Fibroblast of lung (primary cell): Measurements from ENCODE around the gene XYLT2. TPM values are rescaled to one million over a fixed set of nuclear protein-coding genes. Genes with fewer than 3 reads are reported as not detected.

Experiments
- DNase-seq, 2 donors: peaks; one replicate each; pipeline versions ENCODE4 v3.0.0 to v3.0.0-alpha.2; 2010; ENCODE audit warnings: low read depth in 2 of 2
- H2AFZ ChIP-seq: 2 replicates; pipeline ENCODE4 v1.5.1; 2012; ENCODE audit warnings: low read length, control low read depth, inconsistent platforms
- H3K27ac ChIP-seq: 2 replicates; pipeline ENCODE4 v1.5.1; 2011; ENCODE audit warnings: low read length, control low read depth; ENCODE audit not compliant: insufficient read depth
- H3K27me3 ChIP-seq: 2 replicates; pipeline ENCODE4 v1.5.1; 2011; ENCODE audit warnings: mild to moderate bottlenecking, low read length; ENCODE audit not compliant: control insufficient read depth, insufficient read depth
- H3K36me3 ChIP-seq: 2 replicates; pipeline ENCODE4 v1.5.1; 2011; ENCODE audit warnings: low read length; ENCODE audit not compliant: control insufficient read depth, insufficient read depth
- H3K4me1 ChIP-seq: 2 replicates; pipeline ENCODE4 v1.5.1; 2011; ENCODE audit warnings: low read length; ENCODE audit not compliant: control insufficient read depth, insufficient read depth; ENCODE audit errors: extremely low read depth
- H3K4me2 ChIP-seq: 2 replicates; pipeline ENCODE4 v1.5.1; 2011; ENCODE audit warnings: low read length, control low read depth; ENCODE audit not compliant: insufficient read depth; ENCODE audit errors: extremely low read depth
- H3K4me3 ChIP-seq, 4 experiments: fragments of 200-600 bp in 1 of 4; sonication (generic) in 1 of 4; replicated peaks in 1 of 4; 2 replicates each; pipeline ENCODE4 v1.5.1; 2011 to 2016; ENCODE audit warnings: low read length in 4 of 4, low read depth in 3 of 4, mild to moderate bottlenecking in 3 of 4, control low read depth in 2 of 4, inconsistent platforms in 1 of 4, mixed read lengths in 1 of 4; ENCODE audit not compliant: insufficient read depth in 1 of 4; ENCODE audit errors: control extremely low read depth in 1 of 4
- H3K79me2 ChIP-seq: 2 replicates; pipeline ENCODE4 v1.5.1; 2012; ENCODE audit warnings: mild to moderate bottlenecking, low read length, inconsistent platforms; ENCODE audit not compliant: control insufficient read depth, insufficient read depth
- H3K9ac ChIP-seq: 2 replicates; pipeline ENCODE4 v1.5.1; 2011; ENCODE audit warnings: mild to moderate bottlenecking, low read length, control low read depth; ENCODE audit not compliant: insufficient read depth
- H3K9me3 ChIP-seq: 2 replicates; pipeline ENCODE4 v1.5.1; 2012; ENCODE audit warnings: low read depth, low read length; ENCODE audit not compliant: control insufficient read depth, insufficient read depth
- H4K20me1 ChIP-seq: 2 replicates; pipeline ENCODE4 v1.5.1; 2011; ENCODE audit warnings: low read length; ENCODE audit not compliant: control insufficient read depth, insufficient read depth; ENCODE audit errors: extremely low read depth
- EZH2 ChIP-seq: IDR thresholded peaks from 2 replicates; pipeline ENCODE4 v1.5.1; 2012; ENCODE audit warnings: low read length, control low read depth, mild to moderate bottlenecking; ENCODE audit errors: missing control alignments
- polyA plus RNA-seq, 2 donors: library from polyadenylated mRNA; depleted of rRNA in 1 of 2; stranded (reverse) in 1 of 2; unstranded in 1 of 2; fragments of >200 nt; gene quantifications; 2 replicates each; pipeline ENCODE4 v1.2.1, GENCODE V29; 2011 to 2012; ENCODE audit warnings: missing spikeins in 1 of 2
- total RNA-seq: library from RNA; depleted of rRNA; stranded (reverse); fragments of >200 nt; gene quantifications from 2 replicates; pipeline ENCODE4 v1.2.1, GENCODE V29; 2014
- TF ChIP-seq, protein P1 (sequence below), 2 donors: IDR thresholded peaks in 1 of 2; conservative IDR thresholded peaks in 1 of 2; 1 replicate in 1 of 2; 2 replicates in 1 of 2; pipeline ENCODE4 v1.5.1; 2011 to 2012; ENCODE audit warnings: low read length in 2 of 2, control low read depth in 1 of 2, inconsistent platforms in 1 of 2, low read depth in 1 of 2, mild to moderate bottlenecking in 1 of 2

Gene XYLT2
- total and polyA plus RNA-seq, 2 donors (not counting 1 experiment from before 2014, with no cell fraction given): 12.7 to 43.9 TPM

DNA sequence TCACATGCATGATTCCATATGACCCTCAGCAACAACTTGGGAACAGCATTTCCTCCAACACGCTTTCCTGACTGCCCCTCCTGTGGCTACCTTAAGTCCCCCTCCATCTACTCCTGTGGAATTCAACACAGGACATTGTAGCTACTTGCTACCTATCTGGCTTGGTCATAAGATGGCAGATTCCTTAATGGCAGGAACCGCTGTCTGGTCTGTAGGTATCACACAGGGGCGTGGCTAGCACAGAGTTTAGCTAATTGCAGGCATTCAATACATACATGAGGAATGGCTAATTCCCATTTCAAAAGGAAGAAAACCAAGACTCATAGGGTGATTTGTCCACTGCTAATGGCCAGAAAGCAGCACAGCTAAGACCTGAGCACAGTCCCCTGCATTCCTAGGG is 42.8 kb downstream of the XYLT2 start:
- no peak for DNase-seq
- Histone ChIP-seq H2AFZ (no peak overlapping the region), H3K36me3 (peaks cover 58% of the 10 kb centered on the region), H3K4me1 (no peaks in the 10 kb centered on the region), H3K27ac (no peak overlapping the region), H3K4me3 (no peak overlapping the region), H3K27me3 (no peaks in the 10 kb centered on the region), H4K20me1 (peaks cover 2% of the 10 kb centered on the region), H3K79me2 (peaks cover 45% of the 10 kb centered on the region), H3K9me3 (no peaks in the 10 kb centered on the region), H3K4me2 (no peak overlapping the region), H3K9ac (no peak overlapping the region)
- TF ChIP-seq EZH2: no peak
- TF ChIP-seq, protein P1, sequence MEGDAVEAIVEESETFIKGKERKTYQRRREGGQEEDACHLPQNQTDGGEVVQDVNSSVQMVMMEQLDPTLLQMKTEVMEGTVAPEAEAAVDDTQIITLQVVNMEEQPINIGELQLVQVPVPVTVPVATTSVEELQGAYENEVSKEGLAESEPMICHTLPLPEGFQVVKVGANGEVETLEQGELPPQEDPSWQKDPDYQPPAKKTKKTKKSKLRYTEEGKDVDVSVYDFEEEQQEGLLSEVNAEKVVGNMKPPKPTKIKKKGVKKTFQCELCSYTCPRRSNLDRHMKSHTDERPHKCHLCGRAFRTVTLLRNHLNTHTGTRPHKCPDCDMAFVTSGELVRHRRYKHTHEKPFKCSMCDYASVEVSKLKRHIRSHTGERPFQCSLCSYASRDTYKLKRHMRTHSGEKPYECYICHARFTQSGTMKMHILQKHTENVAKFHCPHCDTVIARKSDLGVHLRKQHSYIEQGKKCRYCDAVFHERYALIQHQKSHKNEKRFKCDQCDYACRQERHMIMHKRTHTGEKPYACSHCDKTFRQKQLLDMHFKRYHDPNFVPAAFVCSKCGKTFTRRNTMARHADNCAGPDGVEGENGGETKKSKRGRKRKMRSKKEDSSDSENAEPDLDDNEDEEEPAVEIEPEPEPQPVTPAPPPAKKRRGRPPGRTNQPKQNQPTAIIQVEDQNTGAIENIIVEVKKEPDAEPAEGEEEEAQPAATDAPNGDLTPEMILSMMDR (conservative IDR thresholded peaks at IDR 0.05 in 1 of 2, IDR thresholded peaks at IDR 0.05 in 1 of 2; ENCODE audit: low read depth in 1 of 2, low read length in 2 of 2): no peak

GRCh38 chr17:50389534-50389933 is 43.6 kb downstream of the XYLT2 start:
- no peak for DNase-seq
- no peak overlapping the region for H3K9ac ChIP-seq
- no peaks in the 10 kb centered on the region for H3K27me3 ChIP-seq
- no peak overlapping the region for H2AFZ ChIP-seq
- no peaks in the 10 kb centered on the region for H3K4me1 ChIP-seq
- H3K79me2 ChIP-seq: peaks cover 53% of the 10 kb centered on the region
- no peaks in the 10 kb centered on the region for H3K9me3 ChIP-seq
- H3K4me2 ChIP-seq: no peak overlapping the region
- H3K36me3 ChIP-seq: peaks cover 61% of the 10 kb centered on the region
- no peak overlapping the region for H3K27ac ChIP-seq
- H3K4me3 ChIP-seq: no peak overlapping the region
- TF ChIP-seq, protein P1 (conservative IDR thresholded peaks at IDR 0.05 in 1 of 2, IDR thresholded peaks at IDR 0.05 in 1 of 2; ENCODE audit: low read depth in 1 of 2, low read length in 2 of 2): no peak
- no peak for TF ChIP-seq EZH2
- H4K20me1 ChIP-seq: peaks cover 2% of the 10 kb centered on the region

DNA sequence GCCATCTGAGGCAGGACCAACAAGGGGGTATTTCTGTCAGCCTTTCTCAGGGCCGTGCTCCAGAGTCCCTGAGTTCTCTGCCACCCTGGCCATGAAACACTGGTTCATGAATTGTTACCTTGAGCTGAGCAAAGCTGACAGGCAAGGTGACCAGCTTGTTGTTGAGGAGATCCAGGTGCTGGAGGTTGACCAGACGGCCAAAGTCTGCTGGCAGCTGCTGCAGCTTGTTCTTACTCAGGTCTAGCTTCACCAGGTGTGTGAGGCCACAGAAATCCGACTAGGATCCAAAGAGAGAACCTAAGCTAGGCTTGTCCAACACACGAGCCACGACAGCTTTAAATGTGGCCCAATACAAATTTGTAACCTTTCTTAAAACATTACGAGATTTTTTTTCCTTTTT is 46.7 kb downstream of the XYLT2 start:
- Histone ChIP-seq H2AFZ (no peak overlapping the region), H3K4me3 (no peak overlapping the region), H3K9ac (no peak overlapping the region), H3K4me2 (no peak overlapping the region), H4K20me1 (peaks cover 2% of the 10 kb centered on the region), H3K27ac (no peak overlapping the region), H3K4me1 (peaks cover 7% of the 10 kb centered on the region), H3K79me2 (peaks cover 81% of the 10 kb centered on the region), H3K27me3 (no peaks in the 10 kb centered on the region), H3K9me3 (no peaks in the 10 kb centered on the region), H3K36me3 (peaks cover 50% of the 10 kb centered on the region)
- TF ChIP-seq, protein P1 (conservative IDR thresholded peaks at IDR 0.05 in 1 of 2, IDR thresholded peaks at IDR 0.05 in 1 of 2; ENCODE audit: low read depth in 1 of 2, low read length in 2 of 2): no peak
- TF ChIP-seq EZH2: no peak
- DNase-seq: no peak
